GM19452 (cell line): Measurements from ENCODE around the gene PLEKHG4B.
"Not testable (repeated sequence)": the region's sequence is repeated elsewhere in the genome, so short reads cannot be mapped to it uniquely, and the experiment has no call there.

Experiments
- ATAC-seq: cut with Tn5 transposase; IDR thresholded peaks from one replicate; pipeline ENCODE4 v1.9.1; 2021; ENCODE audit not compliant: unreplicated experiment

The PLEKHG4B gene

GRCh38 chr5:93221-93980, 1.4 kb downstream of the PLEKHG4B start:
- ATAC-seq: no peak

GRCh38 chr5:94113-94892, 2.3 kb downstream of the PLEKHG4B start:
- ATAC-seq: no peak

- ATAC-seq: no peak
Measured at GRCh38 chr5:95241-95980, 3.4 kb downstream of the PLEKHG4B start.

DNA sequence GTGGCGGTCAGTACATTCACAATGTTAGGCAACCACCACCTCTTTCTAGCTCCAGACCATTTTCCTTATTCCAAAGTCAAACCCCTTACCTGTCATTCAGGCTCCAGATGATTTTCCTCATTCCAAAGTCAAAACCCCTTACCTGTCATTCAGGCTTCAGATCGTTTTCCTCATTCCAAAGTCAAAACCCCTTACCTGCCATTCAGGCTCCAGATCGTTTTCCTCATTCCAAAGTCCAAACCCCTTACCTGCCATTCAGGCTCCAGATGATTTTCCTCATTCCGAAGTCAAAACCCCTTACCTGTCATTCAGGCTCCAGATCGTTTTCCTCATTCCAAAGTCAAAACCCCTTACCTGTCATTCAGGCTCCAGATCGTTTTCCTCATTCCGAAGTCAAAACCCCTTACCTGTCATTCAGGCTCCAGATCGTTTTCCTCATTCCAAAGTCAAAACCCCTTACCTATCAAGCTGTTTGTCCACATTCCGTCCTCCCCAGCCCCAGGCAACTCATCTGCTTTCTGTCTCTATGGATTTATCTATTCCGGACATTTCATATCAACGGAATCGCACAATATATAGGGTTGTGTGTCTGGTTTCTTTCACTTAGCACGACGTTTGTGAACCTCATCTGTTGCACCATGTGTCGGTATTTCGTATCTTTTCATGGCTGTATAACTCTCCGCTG, 5.2 kb downstream of the PLEKHG4B start:
- no peak for ATAC-seq

- no peak for ATAC-seq
Measured at GRCh38 chr5:99815-100214, 7.8 kb downstream of the PLEKHG4B start.

- ATAC-seq: no peak
Measured at GRCh38 chr5:102411-103043, 10.6 kb downstream of the PLEKHG4B start.

- ATAC-seq: not testable (repeated sequence)
Measured at GRCh38 chr5:104106-104505, 12.1 kb downstream of the PLEKHG4B start.

GRCh38 chr5:104778-105296, 12.9 kb downstream of the PLEKHG4B start:
- ATAC-seq: no peak

- no peak for ATAC-seq
Measured at GRCh38 chr5:105504-106070, 13.6 kb downstream of the PLEKHG4B start.

DNA sequence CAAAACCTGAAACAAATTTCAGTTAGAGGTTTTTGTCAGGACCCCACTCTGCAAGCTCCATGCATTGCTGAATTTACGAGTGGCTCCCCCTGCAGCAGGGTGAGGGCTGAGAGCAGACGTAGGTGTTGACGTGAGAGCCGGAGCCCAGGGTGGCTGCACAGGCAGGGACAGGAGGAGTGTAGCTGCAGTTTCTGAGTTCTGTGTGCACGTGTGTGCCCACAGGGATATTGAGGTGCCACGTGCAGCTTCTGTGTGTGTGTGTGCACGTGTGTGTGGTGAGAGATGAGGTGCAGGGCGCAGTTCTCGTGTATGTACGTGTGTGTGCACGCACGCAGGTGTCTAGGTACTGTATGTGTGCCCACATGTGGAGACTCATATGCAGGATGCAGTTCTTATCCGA, 14.6 kb downstream of the PLEKHG4B start:
- no peak for ATAC-seq

DNA sequence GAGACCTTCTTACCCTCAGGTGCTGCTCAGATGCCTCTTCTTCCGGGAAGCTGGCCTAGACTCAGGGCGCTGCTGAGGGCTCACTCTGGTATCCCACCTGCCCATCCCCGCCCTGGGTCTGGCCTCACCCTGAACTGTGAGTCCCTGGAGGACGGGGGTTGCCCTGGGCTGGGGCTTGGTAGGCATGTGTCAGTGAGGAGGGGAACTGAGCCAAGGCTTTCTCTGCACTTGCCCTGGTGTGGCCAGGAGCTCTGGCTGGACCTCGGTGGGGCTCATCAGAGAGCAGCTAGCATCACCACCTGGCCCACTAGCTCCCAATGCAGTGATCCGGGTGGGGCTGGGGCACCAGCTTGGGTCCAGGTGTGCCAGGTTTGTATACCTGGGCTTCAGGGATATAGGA, 15.6 kb downstream of the PLEKHG4B start:
- ATAC-seq: no peak

DNA sequence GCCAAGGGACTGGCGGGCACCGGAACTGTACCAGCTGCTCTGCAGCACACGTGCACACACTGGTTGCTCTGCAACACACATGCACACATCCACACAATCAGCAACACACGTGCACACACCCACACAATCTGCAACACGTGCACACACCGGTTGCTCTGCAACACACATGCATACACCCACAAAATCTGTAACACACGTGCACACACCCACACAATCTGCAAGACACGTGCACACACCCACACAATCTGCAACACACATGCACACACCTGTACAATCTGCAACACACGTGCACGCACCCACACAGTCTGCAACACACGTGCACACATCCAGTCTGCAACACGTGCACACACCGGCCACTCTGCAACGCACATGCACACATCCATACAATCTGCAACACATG, 17.9 kb downstream of the PLEKHG4B start:
- ATAC-seq: no peak

DNA sequence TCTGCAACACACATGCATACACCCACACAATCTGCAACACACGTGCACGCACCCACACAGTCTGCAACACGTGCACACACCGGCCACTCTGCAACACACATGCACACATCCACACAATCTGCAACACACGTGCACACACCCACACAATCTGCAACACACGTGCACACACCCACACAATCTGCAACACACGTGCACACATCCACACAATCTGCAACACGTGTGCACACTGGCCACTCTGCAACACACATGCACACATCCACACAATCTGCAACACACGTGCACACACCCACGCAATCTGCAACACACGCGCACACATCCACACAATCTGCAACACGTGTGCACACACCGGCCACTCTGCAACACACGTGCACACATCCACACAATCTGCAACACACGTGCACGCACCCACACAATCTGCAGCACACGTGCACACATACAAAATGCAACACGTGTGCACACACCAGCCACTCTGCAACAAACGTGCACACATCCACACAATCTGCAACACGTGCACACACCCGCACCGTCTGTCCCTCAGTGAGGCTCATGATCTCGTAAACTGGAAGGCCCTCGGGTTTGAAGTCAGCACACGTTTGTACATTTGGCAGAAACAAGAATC, 18.4 kb downstream of the PLEKHG4B start:
- no peak for ATAC-seq

- no peak for ATAC-seq
Measured at GRCh38 chr5:111171-111570, 19.2 kb downstream of the PLEKHG4B start.

GRCh38 chr5:119486-120097, 27.6 kb downstream of the PLEKHG4B start:
- ATAC-seq: no peak

DNA sequence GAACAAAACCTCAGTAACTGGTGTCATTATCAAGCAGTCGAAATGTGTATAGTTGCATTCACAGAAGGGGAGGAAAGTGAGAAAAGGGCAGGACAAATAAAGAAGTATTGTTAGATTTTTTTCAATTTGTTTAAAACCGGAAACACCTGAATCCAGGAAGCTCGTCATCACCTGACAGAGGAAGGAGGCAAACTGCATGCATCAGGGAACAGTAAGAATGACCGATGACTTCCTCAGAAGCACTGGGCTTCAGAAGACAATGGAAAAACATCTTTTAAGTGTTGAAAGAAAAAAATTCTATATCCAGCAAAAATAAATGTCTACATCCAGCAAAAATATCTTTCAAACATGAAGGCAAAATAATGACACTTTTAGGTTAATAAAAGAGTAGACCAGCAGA, 29.5 kb downstream of the PLEKHG4B start:
- ATAC-seq: no peak

- no peak for ATAC-seq
Measured at GRCh38 chr5:125815-126214, 33.8 kb downstream of the PLEKHG4B start.

GRCh38 chr5:126806-127205, 34.8 kb downstream of the PLEKHG4B start:
- ATAC-seq: no peak

GRCh38 chr5:127886-128285, 35.9 kb downstream of the PLEKHG4B start:
- no peak for ATAC-seq
